ENCODE data around the gene MAPT.

DNA sequence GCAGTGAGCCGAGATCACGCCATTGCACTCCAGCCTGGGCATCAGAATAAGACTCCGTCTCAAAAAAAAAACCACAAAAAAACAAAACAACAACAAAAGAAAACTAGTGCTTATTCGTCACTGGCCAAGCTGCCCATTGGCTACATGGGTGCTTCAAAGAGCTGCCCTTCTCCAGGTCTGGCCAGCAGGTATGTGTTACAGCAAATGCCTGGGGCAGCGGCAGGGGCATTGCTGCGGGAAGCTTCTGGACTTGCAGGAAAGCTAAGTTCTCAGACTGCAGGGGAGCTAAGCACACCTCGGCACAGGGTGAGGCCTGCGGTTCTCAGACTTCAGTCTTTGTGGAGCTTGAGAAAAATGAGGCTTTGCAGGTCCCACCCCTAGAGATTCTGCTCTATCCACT, 100.6 kb downstream of the MAPT start:
- TF ChIP-seq, protein P1, sequence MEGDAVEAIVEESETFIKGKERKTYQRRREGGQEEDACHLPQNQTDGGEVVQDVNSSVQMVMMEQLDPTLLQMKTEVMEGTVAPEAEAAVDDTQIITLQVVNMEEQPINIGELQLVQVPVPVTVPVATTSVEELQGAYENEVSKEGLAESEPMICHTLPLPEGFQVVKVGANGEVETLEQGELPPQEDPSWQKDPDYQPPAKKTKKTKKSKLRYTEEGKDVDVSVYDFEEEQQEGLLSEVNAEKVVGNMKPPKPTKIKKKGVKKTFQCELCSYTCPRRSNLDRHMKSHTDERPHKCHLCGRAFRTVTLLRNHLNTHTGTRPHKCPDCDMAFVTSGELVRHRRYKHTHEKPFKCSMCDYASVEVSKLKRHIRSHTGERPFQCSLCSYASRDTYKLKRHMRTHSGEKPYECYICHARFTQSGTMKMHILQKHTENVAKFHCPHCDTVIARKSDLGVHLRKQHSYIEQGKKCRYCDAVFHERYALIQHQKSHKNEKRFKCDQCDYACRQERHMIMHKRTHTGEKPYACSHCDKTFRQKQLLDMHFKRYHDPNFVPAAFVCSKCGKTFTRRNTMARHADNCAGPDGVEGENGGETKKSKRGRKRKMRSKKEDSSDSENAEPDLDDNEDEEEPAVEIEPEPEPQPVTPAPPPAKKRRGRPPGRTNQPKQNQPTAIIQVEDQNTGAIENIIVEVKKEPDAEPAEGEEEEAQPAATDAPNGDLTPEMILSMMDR (IDR thresholded peaks at IDR 0.05; ENCODE audit: poor library complexity) = no peak
- TF ChIP-seq EZH2 (IDR thresholded peaks at IDR 0.05; ENCODE audit: borderline replicate concordance) (no peak), EZH2phosphoT487 (IDR thresholded peaks at IDR 0.05; ENCODE audit: low read depth, severe bottlenecking, unreplicated experiment) (no peak)
